PC-9 (cell line): ENCODE measurements around the gene ACSL6. TPM values are rescaled to one million over a fixed set of nuclear protein-coding genes. Genes with fewer than 3 reads are reported as not detected.

ENCODE experiments used
- BruUV-seq: library from RNA; stranded (reverse); fragments of 400-500 nt; replicated peaks from 2 replicates; lab custom pipeline; 2021; lab: Mats Ljungman, UMichigan
- CTCF ChIA-PET: fragments of 300-600 bp; sonication (Branson Sonifier 250); formaldehyde crosslinking; loops from one replicate; lab custom pipeline; 2022; ENCODE audit warnings: antibody characterized with exemption; lab: Charles Lee
- POLR2A ChIA-PET: fragments of 300-600 bp; sonication (Branson Sonifier 250); formaldehyde crosslinking; loops from one replicate; lab custom pipeline; 2022; ENCODE audit warnings: antibody characterized with exemption; ENCODE audit not compliant: unreplicated experiment; lab: Charles Lee
- DNase-seq, 2 experiments: peaks; one replicate each; pipeline versions ENCODE4 v3.0.0 to v3.0.0-alpha.2; 2015 to 2022; ENCODE audit warnings: mixed read lengths in 1 of 2
- H2AFZ ChIP-seq: fragments of 200-600 bp; sonication (generic); 2 replicates; pipeline ENCODE4 v1.8.1; 2017; ENCODE audit warnings: antibody characterized with exemption
- H3F3A ChIP-seq: fragments of 200-600 bp; sonication (generic); 2 replicates; pipeline ENCODE4 v1.8.1; 2017; ENCODE audit warnings: antibody characterized with exemption, mild to moderate bottlenecking, low read depth; ENCODE audit not compliant: insufficient read depth
- H3K27ac ChIP-seq: fragments of 200-600 bp; sonication (generic); 2 replicates; pipeline ENCODE4 v1.6.1; 2016; ENCODE audit warnings: mixed run types
- H3K27me3 ChIP-seq: fragments of 200-600 bp; sonication (generic); 2 replicates; pipeline ENCODE4 v1.6.1; 2016; ENCODE audit warnings: low read depth, mixed run types; ENCODE audit not compliant: insufficient read depth
- H3K36me3 ChIP-seq: fragments of 200-600 bp; sonication (generic); 2 replicates; pipeline ENCODE4 v1.6.1; 2016; ENCODE audit warnings: low read depth, mixed run types
- H3K4me1 ChIP-seq: fragments of 200-600 bp; sonication (generic); replicated peaks from 2 replicates; pipeline ENCODE4 v1.6.1; 2016; ENCODE audit warnings: mixed run types; ENCODE audit not compliant: insufficient read depth
- H3K4me2 ChIP-seq: fragments of 200-600 bp; sonication (generic); 2 replicates; pipeline ENCODE4 v1.6.1; 2017; ENCODE audit warnings: mixed run types
- H3K4me3 ChIP-seq: fragments of 200-600 bp; sonication (generic); 2 replicates; pipeline ENCODE4 v1.6.1; 2016; ENCODE audit warnings: mixed run types
- H3K79me2 ChIP-seq: fragments of 200-600 bp; sonication (generic); 2 replicates; pipeline ENCODE4 v1.6.1; 2017; ENCODE audit warnings: low read depth, mixed run types
- H3K9me2 ChIP-seq: fragments of 200-600 bp; sonication (generic); 2 replicates; pipeline ENCODE4 v1.8.1; 2017; ENCODE audit warnings: mild to moderate bottlenecking; ENCODE audit not compliant: insufficient read depth
- H3K9me3 ChIP-seq: fragments of 200-600 bp; sonication (generic); 2 replicates; pipeline ENCODE4 v1.8.1; 2016; ENCODE audit warnings: low read depth; ENCODE audit not compliant: insufficient read depth
- H4K20me1 ChIP-seq: fragments of 200-600 bp; sonication (generic); 2 replicates; pipeline ENCODE4 v1.8.1; 2017; ENCODE audit not compliant: insufficient read depth
- EZH2 ChIP-seq: fragments of 200-600 bp; sonication (generic); IDR thresholded peaks from 2 replicates; pipeline ENCODE4 v1.8.0; 2017; ENCODE audit warnings: antibody characterized with exemption, low read depth
- intact Hi-C: fragments of 100-400 bp; cut with micrococcal nuclease; formaldehyde crosslinking; loops from one replicate; pipeline ENCODE4 v1.10.0; 2022; ENCODE audit not compliant: unreplicated experiment
- total RNA-seq: library from RNA; stranded (reverse); gene quantifications from 2 replicates; pipeline ENCODE4 v1.2.3, GENCODE V29; 2021
- TF ChIP-seq, protein P1 (sequence below): fragments of 200-600 bp; sonication (generic); conservative IDR thresholded peaks from 2 replicates; pipeline ENCODE4 v1.6.1; 2017; ENCODE audit warnings: mixed run types, antibody characterized with exemption, mild to moderate bottlenecking, moderate library complexity

The ACSL6 gene
- total RNA-seq, 1 experiment from 2014 or later = not detected

DNA sequence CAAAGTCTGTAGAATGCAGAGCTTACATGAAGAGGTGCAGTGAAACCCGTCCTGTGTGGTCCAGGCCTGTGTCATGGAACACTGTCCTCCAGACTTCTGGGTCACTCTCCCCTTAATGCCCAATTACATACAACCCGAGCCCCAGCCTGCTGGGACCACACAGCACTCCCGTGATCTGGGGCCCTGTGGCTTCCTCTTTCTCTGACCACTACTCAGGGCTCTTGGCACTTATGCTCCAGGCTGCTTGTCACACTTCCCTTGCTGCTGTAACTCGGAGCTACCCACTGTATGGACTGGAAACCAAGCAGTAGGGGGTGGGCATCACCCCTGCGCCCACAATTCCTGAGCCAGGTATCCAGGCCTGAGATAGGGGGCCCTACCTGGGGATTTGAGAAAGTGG, 38.7 kb upstream of the ACSL6 start:
- Histone ChIP-seq H3K4me3 (no peak overlapping the region), H2AFZ (no peak overlapping the region), H3K36me3 (no peaks in the 10 kb centered on the region), H3F3A (no peaks in the 10 kb centered on the region), H3K79me2 (no peaks in the 10 kb centered on the region), H3K9me2 (no peaks in the 10 kb centered on the region), H3K4me2 (no peak overlapping the region), H3K9me3 (no peaks in the 10 kb centered on the region), H3K4me1 (no peaks in the 10 kb centered on the region), H3K27ac (no peak overlapping the region), H3K27me3 (peaks cover 25% of the 10 kb centered on the region; the same call in 1 of the 2 replicates), H4K20me1 (no peaks in the 10 kb centered on the region)
- POLR2A ChIA-PET = no interaction called here
- TF ChIP-seq, protein P1, sequence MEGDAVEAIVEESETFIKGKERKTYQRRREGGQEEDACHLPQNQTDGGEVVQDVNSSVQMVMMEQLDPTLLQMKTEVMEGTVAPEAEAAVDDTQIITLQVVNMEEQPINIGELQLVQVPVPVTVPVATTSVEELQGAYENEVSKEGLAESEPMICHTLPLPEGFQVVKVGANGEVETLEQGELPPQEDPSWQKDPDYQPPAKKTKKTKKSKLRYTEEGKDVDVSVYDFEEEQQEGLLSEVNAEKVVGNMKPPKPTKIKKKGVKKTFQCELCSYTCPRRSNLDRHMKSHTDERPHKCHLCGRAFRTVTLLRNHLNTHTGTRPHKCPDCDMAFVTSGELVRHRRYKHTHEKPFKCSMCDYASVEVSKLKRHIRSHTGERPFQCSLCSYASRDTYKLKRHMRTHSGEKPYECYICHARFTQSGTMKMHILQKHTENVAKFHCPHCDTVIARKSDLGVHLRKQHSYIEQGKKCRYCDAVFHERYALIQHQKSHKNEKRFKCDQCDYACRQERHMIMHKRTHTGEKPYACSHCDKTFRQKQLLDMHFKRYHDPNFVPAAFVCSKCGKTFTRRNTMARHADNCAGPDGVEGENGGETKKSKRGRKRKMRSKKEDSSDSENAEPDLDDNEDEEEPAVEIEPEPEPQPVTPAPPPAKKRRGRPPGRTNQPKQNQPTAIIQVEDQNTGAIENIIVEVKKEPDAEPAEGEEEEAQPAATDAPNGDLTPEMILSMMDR = no peak
- no peak for TF ChIP-seq EZH2
- no TSS peak for BruUV-seq
- intact Hi-C loops = no loop called here
- CTCF ChIA-PET = no interaction called here
- DNase-seq = no peak

DNA sequence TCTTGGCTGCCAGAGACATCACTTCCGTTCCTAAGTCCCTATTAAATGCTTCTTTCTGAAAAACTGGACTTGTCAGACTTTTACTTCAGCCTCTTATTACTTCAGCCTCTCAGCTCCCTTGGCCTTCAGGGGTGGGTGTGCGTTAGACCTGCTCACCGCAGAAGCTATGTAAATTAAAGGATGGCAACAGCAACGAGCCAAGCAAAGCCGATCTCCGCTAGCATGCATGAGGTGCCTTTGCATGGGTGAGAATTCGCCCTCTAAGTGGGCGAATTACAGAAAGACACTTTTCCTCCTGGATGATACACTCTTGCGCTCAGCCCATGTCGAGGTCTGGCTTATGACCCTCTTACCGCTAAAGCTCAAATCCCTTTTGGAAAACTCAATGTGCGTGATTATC, 38.1 kb upstream of the ACSL6 start:
- CTCF ChIA-PET = no interaction called here
- POLR2A ChIA-PET = no interaction called here

DNA sequence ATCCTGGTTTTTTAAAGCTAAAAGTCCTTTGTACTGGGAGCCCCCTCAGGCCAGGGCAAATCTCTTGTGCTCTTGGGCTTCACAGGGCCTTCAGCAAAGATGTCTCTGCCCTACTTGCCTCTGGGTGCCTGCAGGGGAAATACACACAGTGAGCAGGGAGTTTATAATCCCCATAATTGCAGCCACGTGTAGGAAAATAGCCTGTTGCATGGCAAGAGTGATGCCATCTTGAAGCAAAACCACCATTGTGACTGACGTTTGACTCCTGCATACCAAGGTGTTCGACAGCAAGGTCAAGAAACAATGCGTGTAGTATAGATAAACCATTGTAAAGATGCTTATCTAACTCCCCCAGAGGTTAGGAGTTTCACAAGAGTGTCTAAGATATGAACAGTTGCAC, 37.6 kb upstream of the ACSL6 start:
- no peak overlapping the region for H2AFZ ChIP-seq
- no peak for DNase-seq
- no peaks in the 10 kb centered on the region for H3K9me3 ChIP-seq
- H3K27me3 ChIP-seq = peaks cover 25% of the 10 kb centered on the region; the same call in 1 of the 2 replicates
- ChIA-PET CTCF (no interaction called here), POLR2A (no interaction called here)
- no peaks in the 10 kb centered on the region for H3K36me3 ChIP-seq
- H3F3A ChIP-seq = no peaks in the 10 kb centered on the region
- intact Hi-C loops = no loop called here
- no peak overlapping the region for H3K4me3 ChIP-seq
- no peak overlapping the region for H3K27ac ChIP-seq
- no peaks in the 10 kb centered on the region for H3K9me2 ChIP-seq
- no peak overlapping the region for H3K4me2 ChIP-seq
- no TSS peak for BruUV-seq
- no peaks in the 10 kb centered on the region for H3K4me1 ChIP-seq
- TF ChIP-seq, protein P1 = no peak
- TF ChIP-seq EZH2 = no peak
- H3K79me2 ChIP-seq = no peaks in the 10 kb centered on the region
- no peaks in the 10 kb centered on the region for H4K20me1 ChIP-seq

More for the DNA sequence above, 38.1 kb upstream of the ACSL6 start:
- Histone ChIP-seq H3F3A (no peaks in the 10 kb centered on the region), H3K27ac (no peak overlapping the region), H3K9me3 (no peaks in the 10 kb centered on the region), H3K79me2 (no peaks in the 10 kb centered on the region), H3K36me3 (no peaks in the 10 kb centered on the region), H3K9me2 (no peaks in the 10 kb centered on the region), H2AFZ (no peak overlapping the region), H4K20me1 (no peaks in the 10 kb centered on the region), H3K4me2 (no peak overlapping the region), H3K4me1 (no peaks in the 10 kb centered on the region), H3K4me3 (no peak overlapping the region), H3K27me3 (peaks cover 25% of the 10 kb centered on the region; the same call in 1 of the 2 replicates)
- no peak for DNase-seq
- intact Hi-C loops = no loop called here
- no peak for TF ChIP-seq EZH2
- TF ChIP-seq, protein P1 = no peak
- BruUV-seq = no TSS peak
